Measurements from ENCODE around the gene CST8. TPM values are rescaled to one million over a fixed set of nuclear protein-coding genes. Genes with fewer than 3 reads are reported as not detected.

Gene CST8
- total RNA-seq, 1 donor from 2014 or later: not detected

DNA sequence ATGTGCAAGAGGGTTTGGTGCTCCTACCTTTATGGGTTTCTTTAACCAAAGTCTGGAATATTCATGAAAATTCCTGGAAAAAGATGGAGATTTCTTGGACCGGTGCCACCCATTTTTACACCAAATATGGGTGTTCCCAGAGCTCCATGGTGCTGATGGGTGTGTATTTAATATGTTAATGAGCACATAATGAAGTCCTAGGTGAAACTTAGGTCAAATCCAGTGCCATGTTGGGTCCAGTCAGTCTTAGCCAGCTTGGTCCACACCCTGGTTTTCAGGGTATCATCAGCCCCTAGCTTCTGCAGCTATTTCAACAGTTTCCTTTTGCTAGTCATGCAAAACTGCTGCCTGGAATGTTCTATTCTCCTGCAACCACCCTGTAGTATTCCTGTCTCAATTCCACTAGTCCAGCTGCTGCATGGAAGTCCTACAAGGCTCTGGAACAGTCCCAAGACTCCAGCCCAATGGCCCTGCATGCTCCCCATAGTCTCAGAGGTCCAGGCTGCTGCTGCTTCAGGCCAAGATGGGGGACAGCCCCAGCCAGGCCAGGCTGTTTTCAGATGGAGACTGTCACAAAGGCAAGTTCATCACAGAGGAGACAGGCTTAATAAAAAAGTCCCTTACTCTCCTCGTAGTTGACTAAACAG lies 45.5 kb downstream of the CST8 start:
- TF ChIP-seq POLR2A (IDR thresholded peaks at IDR 0.05) (no peak), POLR2AphosphoS5 (IDR thresholded peaks at IDR 0.05; ENCODE audit: insufficient read depth in 1 of 2, low read depth in 1 of 2) (no peak)
- TF ChIP-seq, protein P1, sequence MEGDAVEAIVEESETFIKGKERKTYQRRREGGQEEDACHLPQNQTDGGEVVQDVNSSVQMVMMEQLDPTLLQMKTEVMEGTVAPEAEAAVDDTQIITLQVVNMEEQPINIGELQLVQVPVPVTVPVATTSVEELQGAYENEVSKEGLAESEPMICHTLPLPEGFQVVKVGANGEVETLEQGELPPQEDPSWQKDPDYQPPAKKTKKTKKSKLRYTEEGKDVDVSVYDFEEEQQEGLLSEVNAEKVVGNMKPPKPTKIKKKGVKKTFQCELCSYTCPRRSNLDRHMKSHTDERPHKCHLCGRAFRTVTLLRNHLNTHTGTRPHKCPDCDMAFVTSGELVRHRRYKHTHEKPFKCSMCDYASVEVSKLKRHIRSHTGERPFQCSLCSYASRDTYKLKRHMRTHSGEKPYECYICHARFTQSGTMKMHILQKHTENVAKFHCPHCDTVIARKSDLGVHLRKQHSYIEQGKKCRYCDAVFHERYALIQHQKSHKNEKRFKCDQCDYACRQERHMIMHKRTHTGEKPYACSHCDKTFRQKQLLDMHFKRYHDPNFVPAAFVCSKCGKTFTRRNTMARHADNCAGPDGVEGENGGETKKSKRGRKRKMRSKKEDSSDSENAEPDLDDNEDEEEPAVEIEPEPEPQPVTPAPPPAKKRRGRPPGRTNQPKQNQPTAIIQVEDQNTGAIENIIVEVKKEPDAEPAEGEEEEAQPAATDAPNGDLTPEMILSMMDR (IDR thresholded peaks at IDR 0.05): no peak
- no peaks in the 10 kb centered on the region for H3K9me3 ChIP-seq
- intact Hi-C loops (cut with DNase I): no loop called here
- no peaks in the 10 kb centered on the region for H3K27me3 ChIP-seq
- H3K36me3 ChIP-seq: no peaks in the 10 kb centered on the region
- DNase-seq (ENCODE audit: extremely low spot score in 2 of 2): no peak
- no peak overlapping the region for H3K27ac ChIP-seq
- no peak overlapping the region for H3K4me3 ChIP-seq
- H3K4me1 ChIP-seq: no peaks in the 10 kb centered on the region

DNA sequence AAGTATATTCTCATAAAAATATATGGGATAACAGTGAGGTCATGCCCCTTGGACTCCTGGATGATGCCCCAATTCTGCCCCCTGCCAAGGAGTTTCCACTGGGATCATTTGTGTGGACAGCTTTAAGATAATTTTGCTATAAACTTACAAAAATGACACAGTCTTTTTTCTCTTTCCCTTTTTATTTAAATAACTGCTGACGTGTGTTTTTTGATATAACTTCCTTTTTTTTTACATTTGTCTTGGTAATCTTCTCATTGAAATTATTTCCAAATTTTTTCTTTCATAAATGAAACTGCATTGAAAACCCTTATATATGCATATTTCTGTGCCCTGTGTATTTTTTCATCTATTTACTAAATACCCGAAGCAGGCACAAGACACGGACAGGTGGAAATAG lies 46.1 kb downstream of the CST8 start:
- Histone ChIP-seq H3K9me3 (no peaks in the 10 kb centered on the region), H3K4me1 (no peaks in the 10 kb centered on the region), H3K27me3 (no peaks in the 10 kb centered on the region), H3K36me3 (no peaks in the 10 kb centered on the region), H3K27ac (no peak overlapping the region), H3K4me3 (no peak overlapping the region)
- no peak for TF ChIP-seq POLR2AphosphoS5 (IDR thresholded peaks at IDR 0.05; ENCODE audit: insufficient read depth in 1 of 2, low read depth in 1 of 2)
- TF ChIP-seq, protein P1 (IDR thresholded peaks at IDR 0.05): no peak
- no peak for TF ChIP-seq POLR2A (IDR thresholded peaks at IDR 0.05)
- no peak for DNase-seq (ENCODE audit: extremely low spot score in 2 of 2)
- intact Hi-C loops (cut with DNase I): no loop called here

GRCh38 chr20:23540624-23541023 lies 49.7 kb downstream of the CST8 start:
- Histone ChIP-seq H3K36me3 (no peaks in the 10 kb centered on the region), H3K4me1 (no peaks in the 10 kb centered on the region), H3K27me3 (no peaks in the 10 kb centered on the region), H3K9me3 (no peaks in the 10 kb centered on the region), H3K4me3 (no peak overlapping the region), H3K27ac (no peak overlapping the region)
- no peak for DNase-seq (ENCODE audit: extremely low spot score in 2 of 2)
- TF ChIP-seq POLR2A (IDR thresholded peaks at IDR 0.05) (no peak), POLR2AphosphoS5 (IDR thresholded peaks at IDR 0.05; ENCODE audit: insufficient read depth in 1 of 2, low read depth in 1 of 2) (no peak)
- TF ChIP-seq, protein P1 (IDR thresholded peaks at IDR 0.05): no peak
- intact Hi-C loops (cut with DNase I): no loop called here

DNA sequence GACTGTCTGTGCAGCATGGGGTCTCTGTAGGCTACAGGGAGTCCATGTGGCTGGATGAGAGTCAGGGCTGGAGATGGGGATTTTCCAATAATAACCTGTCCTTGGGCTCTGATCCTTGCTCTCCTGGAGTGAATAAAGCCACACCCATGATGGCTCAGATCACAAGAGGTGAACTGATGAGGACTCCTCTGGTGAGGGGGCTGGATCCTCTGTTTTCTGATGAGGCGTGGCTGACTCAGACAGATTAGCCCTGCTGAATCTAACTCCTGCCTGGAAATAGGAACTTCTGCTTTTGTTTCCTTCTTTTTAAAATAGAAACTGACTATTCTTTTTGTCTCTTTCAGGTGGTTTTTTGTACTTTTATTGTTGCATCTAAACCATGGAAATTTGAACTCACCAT lies 50.4 kb downstream of the CST8 start:
- Histone ChIP-seq H3K9me3 (no peaks in the 10 kb centered on the region), H3K27ac (no peak overlapping the region), H3K4me3 (no peak overlapping the region), H3K4me1 (no peaks in the 10 kb centered on the region), H3K36me3 (no peaks in the 10 kb centered on the region), H3K27me3 (no peaks in the 10 kb centered on the region)
- TF ChIP-seq POLR2A (IDR thresholded peaks at IDR 0.05): no peak
- TF ChIP-seq POLR2AphosphoS5 (IDR thresholded peaks at IDR 0.05; ENCODE audit: insufficient read depth in 1 of 2, low read depth in 1 of 2): no peak
- TF ChIP-seq, protein P1 (IDR thresholded peaks at IDR 0.05): no peak
- intact Hi-C loops (cut with DNase I): no loop called here
- DNase-seq (ENCODE audit: extremely low spot score in 2 of 2): no peak

DNA sequence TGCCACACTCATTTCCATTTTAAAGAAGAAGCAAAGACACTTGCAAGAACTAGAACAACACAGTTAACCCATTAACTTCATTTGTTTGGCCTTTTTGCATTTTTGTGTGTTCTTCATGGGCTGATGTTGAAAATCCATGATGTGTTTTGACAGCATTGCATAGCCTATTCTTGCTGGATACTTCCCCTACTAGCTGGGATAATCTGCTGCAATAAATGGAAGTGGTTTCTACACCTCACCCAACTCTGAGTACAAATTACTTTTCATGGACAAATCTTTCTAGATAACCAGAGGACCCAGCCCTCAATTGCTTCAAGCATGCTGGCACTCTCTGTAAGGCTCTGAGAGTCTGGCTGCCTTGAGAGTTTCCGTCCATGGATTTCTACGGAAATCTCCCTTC lies 50.9 kb downstream of the CST8 start:
- Histone ChIP-seq H3K4me1 (no peaks in the 10 kb centered on the region), H3K9me3 (no peaks in the 10 kb centered on the region), H3K4me3 (no peak overlapping the region), H3K27ac (no peak overlapping the region), H3K36me3 (no peaks in the 10 kb centered on the region), H3K27me3 (no peaks in the 10 kb centered on the region)
- no peak for DNase-seq (ENCODE audit: extremely low spot score in 2 of 2)
- TF ChIP-seq, protein P1 (IDR thresholded peaks at IDR 0.05): no peak
- no peak for TF ChIP-seq POLR2A (IDR thresholded peaks at IDR 0.05)
- TF ChIP-seq POLR2AphosphoS5 (IDR thresholded peaks at IDR 0.05; ENCODE audit: insufficient read depth in 1 of 2, low read depth in 1 of 2): no peak
- intact Hi-C loops (cut with DNase I): no loop called here
